Activated CD8-positive, alpha-beta memory T cell treated with anti-CD3 and anti-CD28 coated beads, Interleukin-2, amount 10 ng/mL, durations not matched to agents 7 days and 5 days (primary cell): ENCODE measurements around the gene PIERCE2. TPM values are rescaled to one million over a fixed set of nuclear protein-coding genes. Genes with fewer than 3 reads are reported as not detected.
"Not testable (repeated sequence)": the region's sequence is repeated elsewhere in the genome, so short reads cannot be mapped to it uniquely, and the experiment has no call there.

Source experiments
- ATAC-seq: fragments of 150-1000 bp; cut with Tn5 transposase; one replicate; pipeline ENCODE4 v1.10.0; 2021; ENCODE audit warnings: moderate library complexity
- CTCF ChIA-PET: fragments of 350-600 bp; sonication (Branson Sonifier 250); formaldehyde crosslinking; loops from one replicate; lab custom pipeline; 2021; ENCODE audit warnings: antibody characterized with exemption; lab: Charles Lee
- DNase-seq: peaks from one replicate; pipeline ENCODE4 v3.0.0-alpha.2; 2020
- H3K27ac Mint-ChIP-seq: one replicate; pipeline ENCODE4 v1.8.0; 2021; ENCODE audit warnings: mild to moderate bottlenecking, mixed read lengths
- H3K27me3 Mint-ChIP-seq: one replicate; pipeline ENCODE4 v1.8.0; 2021; ENCODE audit warnings: mixed read lengths
- H3K36me3 Mint-ChIP-seq: one replicate; pipeline ENCODE4 v1.8.0; 2021; ENCODE audit warnings: mild to moderate bottlenecking, mixed read lengths
- H3K4me1 Mint-ChIP-seq: one replicate; pipeline ENCODE4 v1.8.0; 2021; ENCODE audit warnings: mixed read lengths
- H3K4me3 Mint-ChIP-seq: one replicate; pipeline ENCODE4 v1.8.0; 2021; ENCODE audit warnings: mild to moderate bottlenecking, moderate library complexity, mixed read lengths
- H3K9me3 Mint-ChIP-seq: one replicate; pipeline ENCODE4 v1.8.0; 2022; ENCODE audit warnings: low read depth, mixed read lengths
- microRNA-seq: library from miRNA; unstranded; fragments of <30 nt; microRNA quantifications from one replicate; pipeline ENCODE4 v1.2.0, GENCODE V29; 2022
- total RNA-seq, 2 experiments: library from RNA; stranded (reverse); gene quantifications; one replicate each; pipeline ENCODE4 v1.2.3, GENCODE V29; 2021

PIERCE2 gene
- total RNA-seq, 2 experiments from 2014 or later: not detected

GRCh38 chr15:55447030-55447394 lies 38.7 kb downstream of the PIERCE2 start:
- DNase-seq, ATAC-seq, H3K4me1 Mint-ChIP-seq, H3K27ac Mint-ChIP-seq, H3K4me3 Mint-ChIP-seq, H3K36me3 Mint-ChIP-seq, H3K9me3 Mint-ChIP-seq, H3K27me3 Mint-ChIP-seq, CTCF ChIA-PET: not testable (repeated sequence)

GRCh38 chr15:55457401-55458022 lies 49.2 kb downstream of the PIERCE2 start:
- DNase-seq (no peak), ATAC-seq (no peak)
- CTCF ChIA-PET: no interaction called here
- Mint-ChIP-seq H3K4me3 (no peak overlapping the region), H3K9me3 (no peaks in the 10 kb centered on the region), H3K36me3 (no peaks in the 10 kb centered on the region), H3K4me1 (no peaks in the 10 kb centered on the region), H3K27ac (no peak overlapping the region), H3K27me3 (peaks cover 8% of the 10 kb centered on the region)

- no peaks in the 10 kb centered on the region for H3K36me3 Mint-ChIP-seq
- CTCF ChIA-PET: no interaction called here
- no peak for ATAC-seq
- no peak overlapping the region for H3K4me3 Mint-ChIP-seq
- H3K9me3 Mint-ChIP-seq: no peaks in the 10 kb centered on the region
- no peak for DNase-seq
- no peaks in the 10 kb centered on the region for H3K4me1 Mint-ChIP-seq
- H3K27me3 Mint-ChIP-seq: peaks cover 4% of the 10 kb centered on the region
- no peak overlapping the region for H3K27ac Mint-ChIP-seq
Measured at GRCh38 chr15:55461447-55461846, 53.2 kb downstream of the PIERCE2 start.

- Mint-ChIP-seq H3K36me3 (no peaks in the 10 kb centered on the region), H3K4me1 (no peaks in the 10 kb centered on the region), H3K27ac (no peak overlapping the region), H3K9me3 (no peaks in the 10 kb centered on the region), H3K4me3 (no peak overlapping the region), H3K27me3 (peaks cover 4% of the 10 kb centered on the region)
- CTCF ChIA-PET: no interaction called here
- ATAC-seq (no peak), DNase-seq (no peak)
Measured at GRCh38 chr15:55468321-55468720, 60.0 kb downstream of the PIERCE2 start.

Small RNAs within 50 kb of the gene (microRNA-seq; reads per million reads assigned to microRNA genes)
- gene MIR628: 41.3 reads per million, percentile 54 among the genes with 10 or more reads in this experiment

Other genes starting within 250 kb of the PIERCE2 start
- gene RSL24D1, start 211.6 kb upstream of the PIERCE2 start, total RNA-seq: 10 to 100 TPM; 79.1 to 94.2 TPM
- gene RAB27A, start 118.7 kb upstream of the PIERCE2 start, total RNA-seq: 100 to 1,000 TPM; 136 to 149 TPM
- 10 to 100 TPM; 13.2 to 14.3 TPM for gene PIGBOS1, start 89.4 kb upstream of the PIERCE2 start, total RNA-seq
- gene PIGB, start 89.3 kb upstream of the PIERCE2 start, total RNA-seq: 10 to 100 TPM; 29.8 to 31.2 TPM
- 10 to 100 TPM; 19.2 to 22.0 TPM for gene CCPG1, start 136 bp upstream of the PIERCE2 start, total RNA-seq
- gene DNAAF4, start 99.7 kb downstream of the PIERCE2 start, total RNA-seq: not detected
- not detected for gene PYGO1, start 179.8 kb downstream of the PIERCE2 start, total RNA-seq